GM12873 (cell line): ENCODE measurements around the gene NRP1.
A peak's percentile ranks its signal among the peaks of the same experiment; 100 is the strongest.

ENCODE experiments used
- CTCF ChIP-seq: IDR thresholded peaks from 2 replicates; pipeline ENCODE4 v1.5.1; 2012; ENCODE audit warnings: low read depth, mild to moderate bottlenecking, moderate library complexity, low read length, control low read depth; ENCODE audit not compliant: insufficient read depth; ENCODE audit errors: missing control alignments

The NRP1 gene

DNA sequence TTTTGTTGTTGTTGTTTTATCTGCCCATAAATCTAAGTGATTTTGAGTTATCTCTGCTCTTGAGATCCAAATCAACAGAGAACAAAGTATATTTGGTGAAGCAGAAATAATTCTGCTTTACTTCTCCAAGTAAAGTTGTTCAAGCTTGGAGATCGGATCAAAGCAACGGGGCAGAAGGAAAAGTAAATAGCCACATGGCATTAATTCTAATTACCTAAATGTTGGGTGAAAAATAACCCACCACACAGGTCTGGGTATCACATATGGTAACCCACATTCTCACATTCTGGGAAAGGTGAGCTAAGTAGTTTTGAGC lies 3.1 kb downstream of the NRP1 start:
- no peak for TF ChIP-seq CTCF

DNA sequence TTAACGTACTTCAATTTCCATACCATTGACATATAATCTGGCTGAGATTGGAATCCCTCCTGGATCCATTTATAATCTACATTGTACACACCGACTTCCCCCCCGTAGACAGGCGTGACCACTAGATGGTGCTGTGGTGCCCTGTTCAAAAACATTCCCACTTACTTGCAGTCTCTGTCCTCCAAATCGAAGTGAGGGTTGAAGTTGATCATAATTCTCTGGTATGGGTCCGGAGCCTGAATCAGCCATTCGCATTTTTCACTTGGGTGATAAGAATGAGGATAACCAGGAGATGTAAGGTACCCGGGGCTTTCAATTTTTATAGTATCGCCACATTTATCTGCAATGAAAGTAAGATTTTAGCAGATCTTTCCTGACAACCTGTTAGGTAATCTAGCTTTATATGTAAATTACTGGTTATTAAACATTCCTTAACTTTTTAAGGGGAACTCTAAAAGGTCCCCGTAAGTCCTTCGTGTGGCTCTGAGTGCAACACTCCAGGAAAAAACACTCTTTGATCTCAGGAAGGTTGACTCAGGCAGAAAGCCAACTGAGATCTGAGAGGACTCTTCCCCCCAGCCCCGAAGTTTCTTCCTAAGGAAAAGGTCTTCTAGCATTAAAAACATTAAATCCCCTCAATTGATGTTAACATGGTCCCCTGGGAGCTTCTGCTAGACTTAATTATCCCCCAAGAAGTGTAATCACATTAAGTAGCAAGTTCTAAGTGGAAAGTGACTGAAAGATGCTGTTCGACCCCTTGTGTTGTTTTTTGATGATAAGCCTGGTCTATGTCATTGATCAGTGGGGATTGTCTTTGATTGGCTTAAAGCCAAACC lies 3.7 kb downstream of the NRP1 start:
- peak; percentile 88 for TF ChIP-seq CTCF

DNA sequence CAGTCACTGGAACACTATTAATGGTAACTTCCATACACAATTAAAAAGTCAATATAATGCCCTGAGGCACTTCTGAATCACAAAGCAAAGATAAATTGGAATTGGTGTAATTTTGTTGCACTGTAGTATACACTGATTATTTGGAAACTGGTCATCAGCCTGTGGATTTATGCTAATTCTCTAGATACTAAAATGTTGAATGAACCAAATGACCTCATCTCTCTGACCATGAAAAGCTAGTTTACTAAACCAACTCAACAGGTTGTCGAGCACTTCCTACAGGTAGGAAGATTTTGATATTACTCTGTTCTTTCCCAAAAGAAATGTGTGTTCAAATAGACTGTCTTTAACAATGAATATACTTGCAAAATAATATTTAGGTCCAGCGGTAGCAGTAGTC lies 5.3 kb downstream of the NRP1 start:
- TF ChIP-seq CTCF, result no peak

DNA sequence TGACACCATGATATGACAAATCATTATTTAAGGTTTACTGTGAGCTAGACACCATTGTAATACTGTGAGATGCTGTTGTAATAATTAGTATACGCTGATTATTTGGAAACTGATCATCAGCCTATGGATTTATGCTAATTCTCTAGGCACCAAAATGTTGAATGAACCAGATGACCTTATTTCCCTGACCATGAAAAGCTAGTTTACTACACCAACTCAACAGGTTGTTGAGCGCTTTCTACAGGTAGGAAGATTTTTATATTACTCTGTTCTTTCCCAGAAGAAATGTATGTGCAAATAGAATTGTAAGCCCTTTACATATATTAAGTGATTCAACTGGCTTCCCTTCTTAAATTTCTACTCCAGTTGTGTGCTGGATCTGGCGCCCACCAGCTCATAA lies 6.2 kb downstream of the NRP1 start:
- no peak for TF ChIP-seq CTCF

- peak; percentile 6 for TF ChIP-seq CTCF
These were observed 6.7 kb downstream of the NRP1 start for GRCh38 chr10:33327751-33328150.

- TF ChIP-seq CTCF, result no peak
These were observed 7.5 kb downstream of the NRP1 start for GRCh38 chr10:33326933-33327332.

DNA sequence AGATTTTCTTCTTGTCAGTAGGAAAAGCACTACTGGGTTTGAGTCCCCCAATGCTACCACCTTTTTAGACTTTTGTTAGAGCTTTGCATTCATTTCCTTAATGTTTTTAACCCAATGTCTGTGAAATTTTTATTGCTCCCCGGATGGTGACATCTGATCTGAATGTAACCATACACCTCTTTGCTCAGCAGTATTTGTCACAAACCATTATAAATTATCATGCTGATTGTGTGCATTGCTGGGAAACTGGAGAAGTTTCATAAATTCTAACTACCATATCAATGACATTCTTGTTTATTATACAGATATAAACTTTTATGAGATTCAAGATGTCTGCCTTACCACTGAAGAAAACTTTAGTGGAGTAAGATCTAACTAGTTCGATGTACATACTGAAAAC lies 8.5 kb downstream of the NRP1 start:
- no peak for TF ChIP-seq CTCF
